Measurements from ENCODE around the gene DOCK1. TPM values are rescaled to one million over a fixed set of nuclear protein-coding genes. Genes with fewer than 3 reads are reported as not detected.

Gene DOCK1
- total RNA-seq, 2 donors from 2014 or later: 46.4 to 49.0 TPM

GRCh38 chr10:127441350-127442219 is 536.4 kb downstream of the DOCK1 start:
- TF ChIP-seq CTCF (IDR thresholded peaks at IDR 0.05): no peak
- Histone ChIP-seq H3K27me3 (no peaks in the 10 kb centered on the region), H3K9me3 (no peaks in the 10 kb centered on the region), H3K4me3 (no peak overlapping the region), H3K36me3 (no peaks in the 10 kb centered on the region), H3K27ac (no peak overlapping the region), H3K4me1 (no peaks in the 10 kb centered on the region), H3K9ac (ENCODE audit: low read depth in 2 of 2, low read length in 2 of 2) (no peak overlapping the region)
- intact Hi-C loops (cut with DNase I): no loop called here
- DNase-seq: peak; percentile 49

GRCh38 chr10:127442220-127442525 is 536.9 kb downstream of the DOCK1 start:
- no peak overlapping the region for H3K27ac ChIP-seq
- no peaks in the 10 kb centered on the region for H3K27me3 ChIP-seq
- no peaks in the 10 kb centered on the region for H3K36me3 ChIP-seq
- no peaks in the 10 kb centered on the region for H3K9me3 ChIP-seq
- DNase-seq: no peak
- no peak overlapping the region for H3K9ac ChIP-seq (ENCODE audit: low read depth in 2 of 2, low read length in 2 of 2)
- no peak overlapping the region for H3K4me3 ChIP-seq
- no peak for TF ChIP-seq CTCF (IDR thresholded peaks at IDR 0.05)
- H3K4me1 ChIP-seq: no peaks in the 10 kb centered on the region
- intact Hi-C loops (cut with DNase I): no loop called here

GRCh38 chr10:127444155-127444554 is 538.9 kb downstream of the DOCK1 start:
- Histone ChIP-seq H3K9me3 (no peaks in the 10 kb centered on the region), H3K9ac (ENCODE audit: low read depth in 2 of 2, low read length in 2 of 2) (no peak overlapping the region), H3K27ac (no peak overlapping the region), H3K4me1 (no peaks in the 10 kb centered on the region), H3K36me3 (no peaks in the 10 kb centered on the region), H3K4me3 (no peak overlapping the region), H3K27me3 (no peaks in the 10 kb centered on the region)
- no peak for TF ChIP-seq CTCF (IDR thresholded peaks at IDR 0.05)
- no peak for DNase-seq
- intact Hi-C loops (cut with DNase I): no loop called here

- Histone ChIP-seq H3K27ac (no peak overlapping the region), H3K9ac (ENCODE audit: low read depth in 2 of 2, low read length in 2 of 2) (no peak overlapping the region), H3K36me3 (no peaks in the 10 kb centered on the region), H3K27me3 (no peaks in the 10 kb centered on the region), H3K4me1 (no peaks in the 10 kb centered on the region), H3K9me3 (no peaks in the 10 kb centered on the region), H3K4me3 (no peak overlapping the region)
- intact Hi-C loops (cut with DNase I): no loop called here
- TF ChIP-seq CTCF (IDR thresholded peaks at IDR 0.05): no peak
- no peak for DNase-seq
Observed at GRCh38 chr10:127447197-127447596, 542.0 kb downstream of the DOCK1 start.

GRCh38 chr10:127449490-127449889 is 544.3 kb downstream of the DOCK1 start:
- no peak overlapping the region for H3K4me3 ChIP-seq
- no peaks in the 10 kb centered on the region for H3K36me3 ChIP-seq
- no peak overlapping the region for H3K27ac ChIP-seq
- intact Hi-C loops (cut with DNase I): no loop called here
- no peak for TF ChIP-seq CTCF (IDR thresholded peaks at IDR 0.05)
- H3K9ac ChIP-seq (ENCODE audit: low read depth in 2 of 2, low read length in 2 of 2): no peak overlapping the region
- no peaks in the 10 kb centered on the region for H3K4me1 ChIP-seq
- H3K27me3 ChIP-seq: no peaks in the 10 kb centered on the region
- no peaks in the 10 kb centered on the region for H3K9me3 ChIP-seq
- DNase-seq: no peak

All from colonic mucosa (tissue), 4 donors.